HepG2 (cell line): Measurements from ENCODE around the gene PYGB. TPM values are rescaled to one million over a fixed set of nuclear protein-coding genes. Genes with fewer than 3 reads are reported as not detected.

Source experiments
- BORCS8-MEF2B ChIP-seq: sonication (generic); formaldehyde crosslinking; IDR thresholded peaks from 2 replicates; pipeline ENCODE4 v1.8.0; 2022; ENCODE audit warnings: mild to moderate bottlenecking, missing genetic modification reagents
- DRAP1 ChIP-seq: IDR thresholded peaks from 2 replicates; pipeline ENCODE4 v1.6.1; 2016; ENCODE audit warnings: missing genetic modification reagents, missing compliant biosample characterization
- E2F1 ChIP-seq: sonication (generic); formaldehyde crosslinking; IDR thresholded peaks from 2 replicates; pipeline ENCODE4 v1.5.0; 2020; ENCODE audit warnings: missing genetic modification reagents
- HIVEP1 ChIP-seq: sonication (generic); formaldehyde crosslinking; IDR thresholded peaks from 2 replicates; pipeline ENCODE4 v1.4.0; 2020; ENCODE audit warnings: mild to moderate bottlenecking, missing genetic modification reagents
- KDM2A ChIP-seq: sonication (generic); formaldehyde crosslinking; IDR thresholded peaks from 2 replicates; pipeline ENCODE4 v1.4.0; 2020; ENCODE audit warnings: low read depth, missing genetic modification reagents, borderline replicate concordance
- KDM3A ChIP-seq: IDR thresholded peaks from 2 replicates; pipeline ENCODE4 v1.6.1; 2018; ENCODE audit warnings: low read depth, missing compliant biosample characterization
- KLF6 ChIP-seq: IDR thresholded peaks from 2 replicates; pipeline ENCODE4 v1.8.0; 2016; ENCODE audit warnings: missing biosample characterization, missing genetic modification reagents
- MBNL3 ChIP-seq: fragments of 250-450 bp; sonication (Bioruptor Pico); conservative IDR thresholded peaks from 2 replicates; pipeline ENCODE4 v1.8.0; 2022; ENCODE audit warnings: mild to moderate bottlenecking, inconsistent platforms
- NFIC ChIP-seq: IDR thresholded peaks from 2 replicates; pipeline ENCODE4 v1.6.1; 2012; ENCODE audit warnings: mild to moderate bottlenecking, low read length, inconsistent platforms
- NFYB ChIP-seq: sonication (generic); formaldehyde crosslinking; IDR thresholded peaks from 2 replicates; pipeline ENCODE4 v1.4.0; 2020; ENCODE audit warnings: missing genetic modification reagents
- PATZ1 ChIP-seq: sonication (generic); formaldehyde crosslinking; IDR thresholded peaks from 2 replicates; pipeline ENCODE4 v1.4.0; 2020; ENCODE audit warnings: missing genetic modification reagents
- PPARG ChIP-seq: conservative IDR thresholded peaks from 2 replicates; pipeline ENCODE4 v1.6.1; 2016; ENCODE audit warnings: missing biosample characterization, missing genetic modification reagents
- TAF15 ChIP-seq: fragments of 200-400 bp; formaldehyde crosslinking; IDR thresholded peaks from one replicate; pipeline ENCODE4 v1.6.1; 2018; ENCODE audit warnings: mild to moderate bottlenecking, low read depth, low read length; ENCODE audit not compliant: poor library complexity, severe bottlenecking
- YEATS4 ChIP-seq: sonication (generic); formaldehyde crosslinking; IDR thresholded peaks from 2 replicates; pipeline ENCODE4 v1.4.0; 2020; ENCODE audit warnings: missing genetic modification reagents, borderline replicate concordance
- ZNF333 ChIP-seq: sonication (generic); formaldehyde crosslinking; IDR thresholded peaks from 2 replicates; pipeline ENCODE4 v1.4.0; 2020; ENCODE audit warnings: mild to moderate bottlenecking, missing genetic modification reagents, borderline replicate concordance
- ZNF468 ChIP-seq: sonication (generic); formaldehyde crosslinking; IDR thresholded peaks from 2 replicates; pipeline ENCODE4 v1.8.0; 2022; ENCODE audit warnings: mild to moderate bottlenecking, moderate library complexity, missing genetic modification reagents
- ZNF513 ChIP-seq: sonication (generic); formaldehyde crosslinking; conservative IDR thresholded peaks from 2 replicates; pipeline ENCODE4 v1.5.0; 2020; ENCODE audit warnings: missing genetic modification reagents
- ZNF589 ChIP-seq: sonication (generic); formaldehyde crosslinking; conservative IDR thresholded peaks from 2 replicates; pipeline ENCODE4 v1.8.0; 2022; ENCODE audit warnings: mild to moderate bottlenecking, moderate library complexity, missing genetic modification reagents
- ZNF672 ChIP-seq: sonication (generic); formaldehyde crosslinking; IDR thresholded peaks from 2 replicates; pipeline ENCODE4 v1.8.1; 2022; ENCODE audit warnings: missing genetic modification reagents
- ZNF883 ChIP-seq: sonication (generic); formaldehyde crosslinking; IDR thresholded peaks from 2 replicates; pipeline ENCODE4 v1.5.1; 2020; ENCODE audit warnings: mild to moderate bottlenecking, missing genetic modification reagents; ENCODE audit errors: not compliant biosample characterization
- polyA plus RNA-seq, 8 experiments: library from polyadenylated mRNA; depleted of rRNA in 3 of 8; stranded (reverse) in 7 of 8; unstranded in 1 of 8; fragments of >200 nt; fragmentation: Illumina TruSeq in 4 of 8; extraction: Trizol in 4 of 8; gene quantifications; 2 replicates each; pipeline versions ENCODE4 v1.2.1 to v1.2.3, GENCODE V29; 2011 to 2016; ENCODE audit warnings: low read depth in 4 of 8, missing spikeins in 1 of 8, mixed read lengths in 1 of 8; ENCODE audit not compliant: insufficient read depth in 1 of 8
- total RNA-seq, 5 experiments: library from RNA; depleted of rRNA; stranded (reverse); fragments of >200 nt; fragmentation: Illumina TruSeq; extraction: Trizol; gene quantifications; 2 replicates each; pipeline ENCODE4 v1.2.3, GENCODE V29; 2016; ENCODE audit warnings: low read depth in 1 of 5
- TF ChIP-seq, protein P1 (sequence below): sonication (generic); formaldehyde crosslinking; IDR thresholded peaks from 2 replicates; pipeline ENCODE4 v1.8.1; 2023; ENCODE audit warnings: mild to moderate bottlenecking, inconsistent platforms, moderate library complexity, missing genetic modification reagents, borderline replicate concordance
- TF ChIP-seq, protein P2 (sequence below), 2 experiments: fragments of 450-650 bp in 1 of 2; sonication (generic) in 1 of 2; formaldehyde crosslinking; IDR thresholded peaks; 2 replicates each; pipeline versions ENCODE4 v1.5.0 to v1.8.0; 2020 to 2022; ENCODE audit warnings: mild to moderate bottlenecking in 1 of 2, missing genetic modification reagents in 1 of 2

Gene PYGB
- total and polyA plus RNA-seq, 2 of the 13 experiments (the other 11 are each of a cell fraction or from before 2014, with no cell fraction given): 24.2 to 86.3 TPM

DNA sequence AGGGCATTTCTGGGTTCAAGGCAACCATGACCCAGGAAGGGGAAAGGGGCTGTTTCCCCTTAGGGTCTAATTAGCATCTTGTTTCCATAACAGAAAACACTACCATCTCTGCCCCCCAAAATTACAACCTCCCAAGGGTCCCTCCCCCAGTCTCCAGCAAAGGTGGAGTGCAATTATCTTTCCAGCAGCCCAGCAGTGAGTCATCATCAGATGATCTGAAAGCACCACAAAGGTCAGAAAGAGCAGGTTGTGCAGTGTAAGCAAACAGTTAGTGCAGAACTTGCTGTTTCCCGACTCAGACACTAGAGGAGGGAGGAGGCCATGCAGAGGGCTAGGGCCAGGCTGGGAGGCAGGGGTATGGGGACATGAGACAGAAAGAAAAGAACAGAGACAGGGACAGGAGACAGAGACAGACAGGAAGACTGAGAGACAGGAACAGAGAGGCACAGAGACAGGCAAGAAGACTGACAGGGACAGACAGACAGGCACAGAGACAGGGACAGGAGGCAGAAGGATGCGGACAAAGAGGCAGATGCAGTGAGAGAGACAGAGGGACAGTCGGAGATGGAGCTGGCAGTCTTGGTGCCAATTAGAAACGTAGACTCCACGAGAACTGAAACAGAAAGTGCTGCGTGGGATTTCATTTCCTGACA, 62.5 kb downstream of the PYGB start (continued):
- peak; percentile 91 for TF ChIP-seq PATZ1 (CRISPR knock-in tag)
- TF ChIP-seq KDM3A (CRISPR knock-in tag): peak; percentile 82; the same call in 1 of the 2 replicates
- no peak for TF ChIP-seq ZNF333 (CRISPR knock-in tag)
- TF ChIP-seq, protein P1, sequence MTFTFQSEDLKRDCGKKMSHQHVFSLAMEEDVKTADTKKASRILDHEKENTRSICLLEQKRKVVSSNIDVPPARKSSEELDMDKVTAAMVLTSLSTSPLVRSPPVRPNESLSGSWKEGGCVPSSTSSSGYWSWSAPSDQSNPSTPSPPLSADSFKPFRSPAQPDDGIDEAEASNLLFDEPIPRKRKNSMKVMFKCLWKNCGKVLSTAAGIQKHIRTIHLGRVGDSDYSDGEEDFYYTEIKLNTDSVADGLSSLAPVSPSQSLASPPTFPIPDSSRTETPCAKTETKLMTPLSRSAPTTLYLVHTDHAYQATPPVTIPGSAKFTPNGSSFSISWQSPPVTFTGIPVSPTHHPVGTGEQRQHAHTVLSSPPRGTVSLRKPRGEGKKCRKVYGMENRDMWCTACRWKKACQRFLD (CRISPR knock-in tag): no peak
- TF ChIP-seq, protein P2, sequence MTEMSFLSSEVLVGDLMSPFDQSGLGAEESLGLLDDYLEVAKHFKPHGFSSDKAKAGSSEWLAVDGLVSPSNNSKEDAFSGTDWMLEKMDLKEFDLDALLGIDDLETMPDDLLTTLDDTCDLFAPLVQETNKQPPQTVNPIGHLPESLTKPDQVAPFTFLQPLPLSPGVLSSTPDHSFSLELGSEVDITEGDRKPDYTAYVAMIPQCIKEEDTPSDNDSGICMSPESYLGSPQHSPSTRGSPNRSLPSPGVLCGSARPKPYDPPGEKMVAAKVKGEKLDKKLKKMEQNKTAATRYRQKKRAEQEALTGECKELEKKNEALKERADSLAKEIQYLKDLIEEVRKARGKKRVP (CRISPR knock-in tag; IDR thresholded peaks at IDR 0.05): peak in 1 of 2 experiments; percentile 72; a peak in 1 of 4 replicates
- peak; percentile 82 for TF ChIP-seq KDM2A (CRISPR knock-in tag)
- no peak for TF ChIP-seq BORCS8-MEF2B
- TF ChIP-seq NFYB (CRISPR knock-in tag): no peak
- no peak for TF ChIP-seq TAF15
- no peak for TF ChIP-seq ZNF883 (CRISPR knock-in tag)
- no peak for TF ChIP-seq ZNF672 (CRISPR knock-in tag)
- peak; percentile 54; the same call in 1 of the 2 replicates for TF ChIP-seq HIVEP1 (CRISPR knock-in tag)
- no peak for TF ChIP-seq ZNF513 (CRISPR knock-in tag)
- TF ChIP-seq E2F1 (CRISPR knock-in tag): no peak
- no peak for TF ChIP-seq ZNF468 (CRISPR knock-in tag)
- TF ChIP-seq NFIC: no peak
- peak; percentile 76; the same call in 1 of the 2 replicates for TF ChIP-seq DRAP1
- TF ChIP-seq ZNF589 (CRISPR knock-in tag): no peak; the same call in 1 of the 2 replicates
- no peak for TF ChIP-seq MBNL3
- TF ChIP-seq YEATS4 (CRISPR knock-in tag): no peak
- peak; percentile 95 for TF ChIP-seq PPARG
- no peak for TF ChIP-seq KLF6
